Measurements from ENCODE around the gene DAAM2. TPM values are rescaled to one million over a fixed set of nuclear protein-coding genes. Genes with fewer than 3 reads are reported as not detected.

DAAM2 gene
- total and polyA plus RNA-seq, 2 experiments from 2014 or later = 1.8 to 5.6 TPM

- Histone ChIP-seq H3K79me2 (ENCODE audit: insufficient read depth) (no peaks in the 10 kb centered on the region), H3K9me2 (ENCODE audit: insufficient read depth) (no peaks in the 10 kb centered on the region), H3K36me3 (ENCODE audit: low read depth) (no peaks in the 10 kb centered on the region), H3K4me2 (ENCODE audit: unreplicated experiment) (no peak overlapping the region), H3K4me3 (no peak overlapping the region), H3K9ac (no peak overlapping the region), H3K4me1 (ENCODE audit: insufficient read depth) (peaks cover 12% of the 10 kb centered on the region), H3K27me3 (replicated peaks; ENCODE audit: insufficient read depth) (no peaks in the 10 kb centered on the region), H3K27ac (no peak overlapping the region), H4K20me1 (ENCODE audit: insufficient read depth) (no peaks in the 10 kb centered on the region), H3K9me3 (ENCODE audit: low read depth) (no peaks in the 10 kb centered on the region), H3F3A (ENCODE audit: insufficient read depth) (no peaks in the 10 kb centered on the region), H2AFZ (no peak overlapping the region)
- 78 to 83% methylated on average over 3 to 6 of the region's 6 CpGs for WGBS, 2 experiments (ENCODE audit: low coverage in 1 of 2, low lambda C conversion rate in 2 of 2, missing lambda C conversion rate in 2 of 2)
- in situ Hi-C loops (cut with MboI) = no loop called here
- no peak for TF ChIP-seq EZH2phosphoT487 (IDR thresholded peaks at IDR 0.05; ENCODE audit: insufficient read depth, low read depth)
- TF ChIP-seq EZH2 (IDR thresholded peaks at IDR 0.05; ENCODE audit: insufficient read depth, poor library complexity, severe bottlenecking) = no peak
- DNase-seq = no peak
Measured at GRCh38 chr6:39840781-39841180, 48.6 kb downstream of the DAAM2 start.

DNA sequence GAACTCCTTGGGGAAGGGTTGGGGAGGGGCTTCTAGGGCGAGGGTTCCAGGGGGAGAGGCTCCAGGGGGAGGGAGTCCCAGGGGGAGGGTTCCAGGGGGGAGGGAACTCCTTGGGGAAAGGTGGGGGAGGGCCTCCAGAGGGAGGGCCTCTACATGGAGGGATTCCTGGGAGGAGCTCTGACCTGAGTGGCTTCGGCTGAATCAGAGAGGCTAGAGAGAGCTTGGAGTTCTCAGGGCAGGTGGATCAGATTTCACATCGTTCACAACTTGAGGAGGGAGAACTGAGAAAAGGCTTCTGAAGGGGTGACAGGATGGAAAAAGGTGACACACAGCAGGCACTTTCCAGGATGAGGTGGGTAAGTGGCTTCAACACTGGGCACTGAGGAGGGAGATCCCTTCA is 49.1 kb downstream of the DAAM2 start:
- Histone ChIP-seq H3K4me3 (no peak overlapping the region), H3F3A (ENCODE audit: insufficient read depth) (no peaks in the 10 kb centered on the region), H3K27me3 (replicated peaks; ENCODE audit: insufficient read depth) (no peaks in the 10 kb centered on the region), H3K27ac (no peak overlapping the region), H3K9me3 (ENCODE audit: low read depth) (no peaks in the 10 kb centered on the region), H3K9me2 (ENCODE audit: insufficient read depth) (no peaks in the 10 kb centered on the region), H3K36me3 (ENCODE audit: low read depth) (no peaks in the 10 kb centered on the region), H3K4me1 (ENCODE audit: insufficient read depth) (peaks cover 7% of the 10 kb centered on the region), H3K9ac (no peak overlapping the region), H2AFZ (no peak overlapping the region), H3K4me2 (ENCODE audit: unreplicated experiment) (no peak overlapping the region), H4K20me1 (ENCODE audit: insufficient read depth) (no peaks in the 10 kb centered on the region), H3K79me2 (ENCODE audit: insufficient read depth) (no peaks in the 10 kb centered on the region)
- in situ Hi-C loops (cut with MboI) = no loop called here
- TF ChIP-seq EZH2phosphoT487 (IDR thresholded peaks at IDR 0.05; ENCODE audit: insufficient read depth, low read depth) (no peak), EZH2 (IDR thresholded peaks at IDR 0.05; ENCODE audit: insufficient read depth, poor library complexity, severe bottlenecking) (no peak)
- DNase-seq = no peak
- 32 to 50% methylated on average over 2 to 3 of the region's 3 CpGs for WGBS, 2 experiments (ENCODE audit: low coverage in 1 of 2, low lambda C conversion rate in 2 of 2, missing lambda C conversion rate in 2 of 2)

GRCh38 chr6:39841923-39842322 is 49.7 kb downstream of the DAAM2 start:
- Histone ChIP-seq H2AFZ (no peak overlapping the region), H4K20me1 (ENCODE audit: insufficient read depth) (no peaks in the 10 kb centered on the region), H3K79me2 (ENCODE audit: insufficient read depth) (no peaks in the 10 kb centered on the region), H3K4me3 (no peak overlapping the region), H3K27ac (no peak overlapping the region), H3F3A (ENCODE audit: insufficient read depth) (no peaks in the 10 kb centered on the region), H3K9me3 (ENCODE audit: low read depth) (no peaks in the 10 kb centered on the region), H3K9ac (no peak overlapping the region), H3K36me3 (ENCODE audit: low read depth) (no peaks in the 10 kb centered on the region), H3K4me1 (ENCODE audit: insufficient read depth) (peaks cover under 1% of the 10 kb centered on the region; the same call in 1 of the 2 replicates), H3K9me2 (ENCODE audit: insufficient read depth) (no peaks in the 10 kb centered on the region), H3K27me3 (replicated peaks; ENCODE audit: insufficient read depth) (no peaks in the 10 kb centered on the region), H3K4me2 (ENCODE audit: unreplicated experiment) (no peak overlapping the region)
- 85 to 89% methylated on average over 4 of the region's 4 CpGs for WGBS, 2 experiments (ENCODE audit: low coverage in 1 of 2, low lambda C conversion rate in 2 of 2, missing lambda C conversion rate in 2 of 2)
- in situ Hi-C loops (cut with MboI) = no loop called here
- peak; percentile 27 for DNase-seq
- TF ChIP-seq EZH2 (IDR thresholded peaks at IDR 0.05; ENCODE audit: insufficient read depth, poor library complexity, severe bottlenecking) (no peak), EZH2phosphoT487 (IDR thresholded peaks at IDR 0.05; ENCODE audit: insufficient read depth, low read depth) (no peak)

GRCh38 chr6:39843305-39844020 is 51.3 kb downstream of the DAAM2 start:
- H3K4me2 ChIP-seq (ENCODE audit: unreplicated experiment) = no peak overlapping the region
- H3K36me3 ChIP-seq (ENCODE audit: low read depth) = no peaks in the 10 kb centered on the region
- no peaks in the 10 kb centered on the region for H4K20me1 ChIP-seq (ENCODE audit: insufficient read depth)
- H3K27ac ChIP-seq = no peak overlapping the region
- in situ Hi-C loops (cut with MboI) = no loop called here
- H3K4me3 ChIP-seq = no peak overlapping the region
- no peaks in the 10 kb centered on the region for H3K79me2 ChIP-seq (ENCODE audit: insufficient read depth)
- H2AFZ ChIP-seq = no peak overlapping the region; the same call in 1 of the 2 replicates
- H3K9me3 ChIP-seq (ENCODE audit: low read depth) = no peaks in the 10 kb centered on the region
- H3K9ac ChIP-seq = no peak overlapping the region
- H3K9me2 ChIP-seq (ENCODE audit: insufficient read depth) = no peaks in the 10 kb centered on the region
- no peaks in the 10 kb centered on the region for H3K4me1 ChIP-seq (ENCODE audit: insufficient read depth)
- TF ChIP-seq EZH2phosphoT487 (IDR thresholded peaks at IDR 0.05; ENCODE audit: insufficient read depth, low read depth) (no peak), EZH2 (IDR thresholded peaks at IDR 0.05; ENCODE audit: insufficient read depth, poor library complexity, severe bottlenecking) (no peak)
- 56 to 60% methylated on average over 12 of the region's 12 CpGs for WGBS, 2 experiments (ENCODE audit: low coverage in 1 of 2, low lambda C conversion rate in 2 of 2, missing lambda C conversion rate in 2 of 2)
- peak; percentile 59 for DNase-seq
- H3F3A ChIP-seq (ENCODE audit: insufficient read depth) = no peaks in the 10 kb centered on the region
- no peaks in the 10 kb centered on the region for H3K27me3 ChIP-seq (replicated peaks; ENCODE audit: insufficient read depth)

Measured in GM23248 (cell line).